ENCODE data around the gene ERN1. TPM values are rescaled to one million over a fixed set of nuclear protein-coding genes. Genes with fewer than 3 reads are reported as not detected.

Gene ERN1
- polyA plus RNA-seq, 1 experiment = 8.6 TPM

- Histone ChIP-seq H3K36me3 (ENCODE audit: control insufficient read depth, insufficient read depth, low read length) (peaks cover 12% of the 10 kb centered on the region), H3K27me3 (ENCODE audit: control insufficient read depth, insufficient read depth, low read length) (no peaks in the 10 kb centered on the region), H3K4me3 (ENCODE audit: low read depth, low read length) (no peak overlapping the region)
- DNase-seq (ENCODE audit: low read depth) = no peak
- CTCF ChIA-PET = interaction anchor here (1.1 to 2.2 kb wide), 3 partner anchors 32 to 74 kb away, joined by 3 to 8 read pairs (median 5); no protein-coding TSS in a partner anchor
- POLR2A ChIA-PET = no interaction called here
- no peak for TF ChIP-seq CTCF (IDR thresholded peaks at IDR 0.05; ENCODE audit: insufficient read depth, low read depth, low read length)
Measured at GRCh38 chr17:64059756-64060155, 70.2 kb downstream of the ERN1 start.

DNA sequence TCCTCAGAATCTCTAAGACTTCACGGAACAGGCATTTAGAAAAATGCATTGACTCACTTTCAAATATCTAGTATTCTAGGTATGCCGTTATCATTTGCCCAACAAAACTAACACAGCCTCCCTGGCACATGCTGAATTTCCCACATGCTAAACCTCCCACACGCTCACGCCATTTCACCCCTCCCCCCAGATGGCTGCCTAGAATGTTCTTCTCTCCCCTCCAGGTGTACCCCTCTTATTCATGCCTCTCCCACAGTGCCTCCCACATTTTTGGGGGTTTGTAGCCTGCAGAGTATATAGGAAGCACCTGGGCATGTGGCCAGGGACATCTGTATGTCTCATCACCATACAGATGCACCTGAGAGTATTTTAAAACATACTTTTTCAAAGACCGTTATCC lies 71.3 kb downstream of the ERN1 start:
- Histone ChIP-seq H3K36me3 (ENCODE audit: control insufficient read depth, insufficient read depth, low read length) (peaks cover 15% of the 10 kb centered on the region), H3K27me3 (ENCODE audit: control insufficient read depth, insufficient read depth, low read length) (no peaks in the 10 kb centered on the region), H3K4me3 (ENCODE audit: low read depth, low read length) (no peak overlapping the region)
- no peak for TF ChIP-seq CTCF (IDR thresholded peaks at IDR 0.05; ENCODE audit: insufficient read depth, low read depth, low read length)
- POLR2A ChIA-PET = interaction anchor here (0.7 kb wide), 1 partner anchor 302 kb away, joined by 4 read pairs; no protein-coding TSS in a partner anchor
- DNase-seq (ENCODE audit: low read depth) = no peak
- CTCF ChIA-PET = no interaction called here

DNA sequence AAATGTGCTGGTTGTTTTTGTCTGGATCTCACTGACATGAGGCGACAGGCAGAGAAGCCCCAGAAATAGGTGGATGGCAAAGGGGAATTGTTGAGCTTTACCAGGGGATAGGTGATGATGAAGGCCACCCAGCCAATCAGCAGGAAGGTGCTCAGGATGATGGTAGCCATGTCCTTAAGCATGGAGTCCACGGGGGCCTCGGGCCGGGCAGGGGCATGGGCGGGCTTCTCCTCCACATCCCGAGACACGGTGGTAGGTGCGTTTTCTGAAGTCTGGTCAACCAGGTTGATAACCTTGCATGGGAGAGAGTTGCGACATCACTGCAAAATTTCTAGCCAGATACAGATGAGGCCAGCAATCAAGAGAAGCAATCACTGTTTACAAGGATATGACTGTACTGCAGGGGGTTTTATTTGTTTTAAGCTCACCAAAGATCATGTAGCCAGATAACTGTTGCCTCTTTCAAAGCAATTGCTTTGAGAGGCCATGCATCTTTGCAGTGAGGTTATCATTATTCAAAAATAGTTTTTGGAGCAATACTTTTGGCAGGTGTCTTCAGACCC lies 72.2 kb downstream of the ERN1 start:
- no peak for DNase-seq (ENCODE audit: low read depth)
- no peak for TF ChIP-seq CTCF (IDR thresholded peaks at IDR 0.05; ENCODE audit: insufficient read depth, low read depth, low read length)
- H3K27me3 ChIP-seq (ENCODE audit: control insufficient read depth, insufficient read depth, low read length) = no peaks in the 10 kb centered on the region
- CTCF ChIA-PET = interaction anchor here (1.4 to 1.8 kb wide), 2 partner anchors 10 to 76 kb away, joined by 5 to 6 read pairs; no protein-coding TSS in a partner anchor
- H3K36me3 ChIP-seq (ENCODE audit: control insufficient read depth, insufficient read depth, low read length) = peaks cover 21% of the 10 kb centered on the region
- no peak overlapping the region for H3K4me3 ChIP-seq (ENCODE audit: low read depth, low read length)
- POLR2A ChIA-PET = no interaction called here

GRCh38 chr17:64056269-64057005 lies 73.5 kb downstream of the ERN1 start:
- CTCF ChIA-PET = interaction anchor here (1.4 to 1.8 kb wide), 4 partner anchors 9 to 137 kb away, joined by 3 to 6 read pairs (median 4); no protein-coding TSS in a partner anchor
- POLR2A ChIA-PET = no interaction called here
- peaks cover 25% of the 10 kb centered on the region for H3K36me3 ChIP-seq (ENCODE audit: control insufficient read depth, insufficient read depth, low read length)
- no peaks in the 10 kb centered on the region for H3K27me3 ChIP-seq (ENCODE audit: control insufficient read depth, insufficient read depth, low read length)
- DNase-seq (ENCODE audit: low read depth) = no peak
- TF ChIP-seq CTCF (IDR thresholded peaks at IDR 0.05; ENCODE audit: insufficient read depth, low read depth, low read length) = no peak
- no peak overlapping the region for H3K4me3 ChIP-seq (ENCODE audit: low read depth, low read length)
